8988T (cell line): Measurements from ENCODE around the gene ZNF536.
"Not testable (repeated sequence)": the region's sequence is repeated elsewhere in the genome, so short reads cannot be mapped to it uniquely, and the experiment has no call there.

Experiments
- DNase-seq: peaks from one replicate; pipeline ENCODE4 v3.0.0; 2011

The ZNF536 gene

DNA sequence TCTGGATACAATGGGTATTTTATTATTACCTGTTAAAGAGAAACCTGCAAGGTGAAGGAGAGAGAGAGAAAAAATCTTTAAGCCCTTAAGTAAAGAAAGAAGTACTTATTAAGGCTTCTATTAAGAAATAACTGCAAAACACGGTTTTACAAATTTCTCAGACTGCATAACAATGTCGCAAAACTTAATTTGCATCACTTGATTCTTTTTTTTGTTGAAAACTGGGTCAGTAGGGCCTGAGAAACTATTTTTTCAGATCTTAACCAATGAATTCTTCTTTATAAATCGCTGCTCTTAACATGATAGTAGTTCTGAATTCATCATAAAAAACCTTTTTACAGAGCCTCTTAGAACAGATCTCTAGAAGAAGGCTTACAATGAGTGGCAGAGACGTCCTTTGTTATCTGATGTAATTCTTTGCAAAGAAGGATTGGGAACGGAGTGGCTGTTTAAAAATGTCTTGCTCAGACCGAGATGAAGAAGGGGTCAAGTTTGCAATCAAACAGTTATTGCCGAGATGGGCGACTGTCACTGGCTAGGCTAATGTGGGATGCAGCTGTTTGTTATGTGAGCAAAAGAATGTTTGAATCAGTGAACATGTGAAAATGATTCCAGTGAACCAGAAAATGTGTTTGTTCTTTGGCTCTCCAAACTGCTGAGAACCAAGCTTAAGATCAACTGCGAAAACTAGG is 76.3 kb downstream of the ZNF536 start:
- DNase-seq = no peak

DNA sequence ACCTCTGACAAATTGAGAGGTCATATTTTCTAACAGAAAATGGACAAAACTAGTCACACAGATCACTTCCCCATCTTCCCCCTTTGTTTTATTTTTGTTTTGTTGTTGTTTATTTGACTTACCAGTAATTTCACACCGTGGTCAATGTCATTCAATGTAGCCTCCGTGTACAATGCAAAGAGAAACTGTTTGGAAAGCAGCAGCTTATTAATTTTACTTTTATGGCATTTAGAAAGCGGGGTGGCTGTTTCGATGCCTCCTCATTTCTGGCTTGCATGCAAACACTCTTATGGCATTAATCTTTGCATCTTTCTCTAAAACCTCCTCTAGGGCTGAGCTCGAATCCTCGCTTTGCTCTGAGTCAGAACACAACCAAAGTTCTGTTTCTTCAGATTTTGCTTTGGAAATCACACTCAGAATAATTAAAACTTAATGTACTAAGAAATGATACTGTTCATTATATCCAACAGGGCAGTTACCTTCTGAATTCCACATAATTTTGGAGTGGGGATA is 77.0 kb downstream of the ZNF536 start:
- DNase-seq = no peak

DNA sequence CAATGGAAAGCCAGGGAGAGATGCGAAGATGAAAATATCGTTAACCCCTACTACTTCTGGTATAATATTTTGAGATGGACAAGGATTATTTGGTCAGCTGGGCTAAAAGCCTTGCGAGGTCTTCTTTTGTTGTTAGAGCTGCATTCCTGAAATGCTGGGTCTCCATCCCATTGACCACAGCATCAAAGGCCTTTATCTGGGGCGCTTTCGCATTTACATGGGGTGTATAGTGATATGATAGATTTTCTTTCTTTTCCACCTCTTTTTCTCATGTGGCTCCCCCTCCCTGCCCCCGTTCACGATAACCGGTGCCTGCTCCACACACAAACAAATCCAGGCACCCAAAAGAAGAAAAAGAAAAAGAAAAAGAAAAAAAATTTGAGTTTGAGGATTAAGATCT is 77.5 kb downstream of the ZNF536 start:
- DNase-seq = no peak

DNA sequence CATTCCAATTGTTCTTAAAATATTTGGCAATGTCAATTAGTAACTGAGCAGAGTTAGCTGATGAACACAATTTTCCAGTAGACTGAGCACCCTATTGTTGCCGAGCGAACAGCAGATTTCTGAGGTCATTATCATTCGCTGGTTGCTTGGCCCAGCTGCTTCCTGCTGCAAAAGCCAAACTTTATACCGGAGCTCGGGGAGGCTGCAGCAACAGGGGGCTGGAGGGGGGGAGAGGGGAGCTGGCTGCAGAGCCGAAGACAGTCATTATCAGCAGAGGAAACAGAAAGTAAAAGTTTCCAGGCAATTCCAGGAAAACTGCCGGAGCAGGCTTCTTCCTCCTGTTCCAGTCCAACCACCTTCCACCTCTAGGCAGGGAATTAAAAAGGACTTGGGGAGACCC is 77.9 kb downstream of the ZNF536 start:
- peak; percentile 35 for DNase-seq

DNA sequence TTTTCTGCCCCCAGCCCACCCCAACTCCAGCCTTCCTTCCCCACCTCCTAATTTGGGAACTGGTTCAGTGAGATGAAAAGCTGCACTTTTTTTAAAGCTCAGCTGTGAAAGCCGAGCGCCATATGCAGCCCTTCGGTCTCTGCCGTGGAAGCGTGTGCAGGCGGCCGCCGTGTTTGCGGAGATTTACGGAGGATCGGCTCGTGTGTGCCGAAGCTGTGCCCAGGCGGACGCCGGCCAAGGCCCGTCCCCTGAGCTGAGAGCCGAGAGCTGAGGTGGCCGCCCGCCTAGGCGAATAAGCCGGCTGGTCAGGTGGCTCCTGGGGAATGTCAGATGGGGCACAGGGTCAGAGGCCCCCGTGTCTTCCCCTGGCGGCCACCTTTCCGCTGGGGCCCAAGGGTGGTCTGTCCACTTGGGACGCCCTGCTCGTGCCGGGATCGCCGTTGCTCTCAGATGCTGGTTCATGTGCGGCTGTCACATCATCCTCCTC is 78.7 kb downstream of the ZNF536 start:
- no peak for DNase-seq

DNA sequence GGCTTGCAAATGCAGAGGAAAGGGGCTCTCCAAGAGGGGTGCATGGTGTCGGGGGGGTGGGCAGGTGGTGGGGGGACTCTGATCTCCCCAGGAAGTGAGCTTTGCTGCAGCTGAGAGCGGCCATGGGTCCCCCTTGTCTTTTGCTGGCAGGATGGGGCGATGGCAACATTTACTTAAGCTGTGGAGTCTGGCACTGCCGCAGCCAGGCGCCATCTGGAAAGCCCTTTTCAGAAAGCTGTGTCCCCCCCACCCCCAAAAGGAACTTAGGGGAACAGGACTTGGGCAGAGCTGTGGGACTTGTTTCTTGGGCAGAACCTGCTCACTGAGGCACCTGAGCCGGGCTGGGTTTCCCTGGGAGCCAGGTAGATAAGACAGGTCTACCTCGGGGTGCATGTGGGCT is 80.7 kb downstream of the ZNF536 start:
- DNase-seq = no peak

DNA sequence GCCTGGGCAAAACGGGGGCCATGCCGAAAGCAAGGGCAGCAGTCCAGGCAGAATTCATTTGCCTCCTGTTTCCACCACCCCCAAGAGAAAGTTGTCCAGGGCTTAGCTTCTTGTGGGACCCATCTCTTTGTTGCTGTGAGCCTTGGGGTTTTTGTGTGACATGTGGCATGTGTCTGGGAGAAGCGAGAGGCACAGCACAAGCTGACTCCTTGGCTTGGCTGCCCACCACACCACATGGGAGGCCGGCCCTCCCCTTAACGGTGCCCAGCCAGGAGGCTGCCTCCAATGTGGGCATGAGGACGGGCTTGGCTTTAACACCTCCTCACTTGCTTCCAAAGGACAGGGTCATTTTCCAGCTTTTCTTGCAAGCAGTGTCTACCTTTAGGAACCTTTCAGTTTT is 81.6 kb downstream of the ZNF536 start:
- no peak for DNase-seq

DNA sequence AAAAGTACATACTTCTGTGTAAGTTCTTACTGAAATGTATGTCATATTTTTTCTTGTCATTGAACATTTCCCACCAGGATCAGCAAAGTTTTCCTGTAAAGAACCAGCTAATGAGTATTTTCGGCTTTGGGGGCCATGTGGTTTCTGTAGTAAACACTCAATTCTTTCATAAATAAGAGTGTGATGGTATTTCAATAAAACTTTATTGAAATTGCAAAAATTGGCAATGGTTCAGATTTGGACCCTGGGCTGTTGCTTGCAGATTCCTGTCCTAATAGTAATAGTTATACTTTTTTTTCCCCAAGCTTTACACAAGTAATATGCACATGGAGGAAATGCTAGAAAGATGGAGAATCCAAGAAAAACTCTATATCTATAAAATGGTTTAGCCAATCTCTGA is 83.7 kb downstream of the ZNF536 start:
- DNase-seq = no peak

DNA sequence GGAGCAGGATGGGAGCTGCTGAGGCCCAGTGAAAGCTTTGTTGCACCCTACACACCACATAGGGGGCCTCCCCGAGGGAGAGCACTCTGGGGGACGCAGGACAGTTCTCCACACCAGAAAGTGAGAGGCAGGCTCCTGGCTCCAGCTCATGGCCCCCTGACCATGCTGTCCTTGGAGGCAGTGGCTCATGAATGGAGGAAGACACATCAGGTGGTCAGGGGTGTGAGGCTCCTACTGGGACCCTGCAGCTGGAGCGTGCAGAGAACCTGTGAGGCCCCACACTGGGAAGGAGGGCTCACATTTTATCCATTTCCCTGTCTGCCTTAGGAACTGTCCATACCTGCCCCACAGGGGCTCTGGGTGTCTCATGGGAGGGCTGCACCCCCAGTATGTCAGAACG is 85.3 kb downstream of the ZNF536 start:
- DNase-seq = no peak

DNA sequence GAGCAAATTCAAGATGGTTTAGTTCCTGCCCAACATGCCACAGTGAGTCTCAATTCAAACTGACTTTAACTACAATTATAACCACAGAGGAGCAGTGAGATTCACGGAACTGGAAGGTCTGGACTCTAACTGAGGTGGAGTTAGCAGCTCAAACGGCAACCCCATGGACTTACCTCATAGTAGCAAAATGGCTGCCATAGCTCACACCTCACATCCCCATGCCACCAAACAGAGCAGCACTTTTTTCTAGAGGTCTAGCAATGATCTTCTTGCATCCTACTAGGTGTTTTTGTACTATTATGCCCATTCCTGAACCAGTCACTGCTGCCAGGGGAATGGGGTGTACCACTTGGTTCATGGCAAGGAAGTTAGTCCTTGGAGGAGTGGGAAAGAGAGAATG is 87.7 kb downstream of the ZNF536 start:
- no peak for DNase-seq

DNA sequence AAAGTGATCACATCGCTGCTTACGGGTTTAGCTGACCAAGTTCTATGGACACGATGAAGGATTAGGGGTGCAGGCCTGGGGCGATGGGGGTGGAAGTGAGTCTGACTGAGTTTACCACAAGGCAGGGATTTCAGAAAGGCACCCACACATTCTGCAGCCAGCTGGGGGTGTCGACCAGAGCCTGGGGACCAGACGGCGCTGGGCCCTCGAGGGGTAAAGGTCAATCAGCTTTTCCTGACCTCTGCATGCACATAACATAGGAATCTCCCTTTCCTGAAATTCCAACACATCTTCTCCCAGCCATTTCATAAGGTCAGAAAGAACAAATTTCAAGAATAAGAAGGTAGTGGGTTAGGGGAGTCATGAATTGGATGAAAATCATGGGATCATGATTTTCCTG is 92.0 kb downstream of the ZNF536 start:
- DNase-seq = no peak

DNA sequence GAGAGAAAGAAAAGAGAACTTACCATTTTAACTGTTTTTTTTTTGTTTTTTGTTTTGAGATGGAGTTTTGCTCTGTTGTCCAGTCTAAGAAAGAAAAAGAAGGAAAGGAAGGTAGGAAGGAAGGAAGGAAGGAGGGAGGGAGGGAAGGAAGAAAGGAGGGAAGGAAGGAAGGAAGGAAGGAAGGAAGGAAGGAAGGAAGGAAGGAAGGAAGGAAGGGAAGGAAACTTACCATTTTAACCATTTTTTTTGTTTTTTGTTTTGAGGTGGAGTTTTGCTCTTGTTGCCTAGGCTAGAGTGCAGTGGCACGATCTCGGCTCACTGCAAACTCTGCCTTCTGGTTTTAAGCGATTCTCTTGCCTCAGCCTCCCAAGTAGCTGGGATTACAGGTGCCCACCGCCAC is 94.4 kb downstream of the ZNF536 start:
- not testable (repeated sequence) for DNase-seq

DNA sequence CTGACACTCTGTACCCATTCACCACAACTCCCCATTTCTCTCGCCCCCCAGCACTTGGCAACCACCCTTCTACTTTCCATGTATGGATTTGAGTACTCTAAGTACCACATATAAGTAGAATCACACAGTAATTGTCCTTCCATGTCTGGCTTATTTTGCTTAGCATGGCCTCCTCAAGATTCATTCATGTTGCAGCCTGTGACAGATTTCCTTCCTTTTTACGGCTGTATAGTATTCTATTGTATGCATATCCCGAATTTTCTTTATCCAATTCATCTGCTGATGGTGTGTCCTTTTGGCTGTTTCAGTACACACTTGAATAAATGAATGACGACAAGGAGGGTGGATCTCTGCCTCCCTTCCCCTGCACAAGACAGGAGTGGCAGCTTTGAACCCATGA is 95.1 kb downstream of the ZNF536 start:
- DNase-seq = no peak

DNA sequence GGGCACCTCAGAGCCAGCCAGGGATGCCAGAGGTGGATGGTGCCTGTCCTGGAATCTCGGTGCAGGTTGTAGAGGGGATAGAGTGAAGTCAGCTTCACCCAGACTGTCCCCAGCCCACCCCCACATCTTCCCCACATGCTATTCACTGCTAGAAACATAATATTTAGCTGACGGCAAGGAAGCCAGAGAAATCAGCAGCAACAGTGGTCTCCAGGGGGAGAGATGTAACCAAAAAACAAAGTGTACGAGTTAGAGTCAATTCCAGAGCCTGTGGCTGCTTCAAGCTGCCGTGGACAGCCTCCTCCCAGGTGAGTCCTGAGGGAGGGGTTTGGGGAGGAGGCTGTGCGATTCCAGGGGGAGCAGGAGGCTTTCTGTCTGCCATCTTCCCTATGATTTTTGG is 97.6 kb downstream of the ZNF536 start:
- DNase-seq = no peak

DNA sequence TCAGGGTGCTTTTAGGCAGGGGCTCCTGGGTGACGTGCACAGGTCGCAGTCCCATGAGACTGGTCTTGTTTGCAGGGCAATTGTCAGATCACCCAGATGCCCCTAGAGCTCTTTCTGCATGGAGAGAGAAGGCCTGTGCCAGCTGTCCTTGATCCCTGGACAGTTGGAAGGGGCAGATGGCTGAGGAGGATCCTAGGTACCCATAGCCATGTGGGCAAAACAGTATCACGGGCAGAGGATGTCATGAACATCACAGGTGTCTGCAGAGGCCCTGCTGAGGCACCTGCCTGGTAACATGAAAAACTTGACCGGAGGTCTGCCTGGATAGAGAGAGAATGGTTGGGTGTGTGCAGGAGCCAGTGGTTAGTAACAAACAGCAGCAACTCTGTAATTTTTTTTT is 99.3 kb downstream of the ZNF536 start:
- no peak for DNase-seq

DNA sequence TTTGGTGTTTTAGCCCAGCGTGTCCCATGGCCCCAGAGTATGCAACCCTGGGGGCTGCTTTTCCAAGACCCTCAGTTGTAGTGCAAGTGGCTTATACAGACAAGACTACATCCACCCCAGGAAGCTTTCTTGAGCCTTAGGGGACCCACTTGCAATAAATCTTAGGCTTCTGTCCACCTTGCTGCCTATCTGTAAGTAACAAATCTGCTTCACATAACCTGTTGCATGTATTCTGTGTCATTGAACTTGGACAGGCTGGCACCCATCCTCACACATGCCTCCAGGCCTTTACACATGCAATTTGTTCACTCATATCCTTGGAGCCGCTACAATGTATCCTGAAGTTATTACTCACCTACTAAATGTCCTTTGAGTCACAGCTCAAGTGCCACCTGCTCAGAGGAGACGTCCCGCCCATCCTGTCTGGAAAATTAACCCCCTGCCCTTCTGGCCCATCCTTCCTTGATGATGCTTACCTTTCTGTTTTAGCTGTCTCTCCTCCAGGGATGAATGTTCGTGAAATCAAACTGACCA is 101.2 kb downstream of the ZNF536 start:
- DNase-seq = no peak

DNA sequence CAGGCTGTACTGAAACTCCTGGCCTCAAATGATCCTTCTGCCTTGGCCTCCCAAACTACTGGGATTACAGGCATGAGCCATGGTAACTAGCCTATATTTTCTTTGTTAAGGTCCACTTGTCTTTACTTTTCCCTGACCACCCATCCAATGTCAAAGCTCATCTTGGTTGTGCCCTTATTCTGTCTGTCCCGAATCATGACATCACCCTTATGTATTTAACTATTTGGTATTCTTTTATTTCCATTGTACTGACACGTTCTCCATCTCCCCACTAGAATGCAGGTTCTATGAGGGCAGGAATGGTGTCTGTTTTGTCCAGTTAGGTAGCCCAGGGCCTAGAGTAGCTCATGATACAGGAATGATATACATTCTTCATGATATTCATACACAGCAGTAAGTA is 104.8 kb downstream of the ZNF536 start:
- DNase-seq = no peak

DNA sequence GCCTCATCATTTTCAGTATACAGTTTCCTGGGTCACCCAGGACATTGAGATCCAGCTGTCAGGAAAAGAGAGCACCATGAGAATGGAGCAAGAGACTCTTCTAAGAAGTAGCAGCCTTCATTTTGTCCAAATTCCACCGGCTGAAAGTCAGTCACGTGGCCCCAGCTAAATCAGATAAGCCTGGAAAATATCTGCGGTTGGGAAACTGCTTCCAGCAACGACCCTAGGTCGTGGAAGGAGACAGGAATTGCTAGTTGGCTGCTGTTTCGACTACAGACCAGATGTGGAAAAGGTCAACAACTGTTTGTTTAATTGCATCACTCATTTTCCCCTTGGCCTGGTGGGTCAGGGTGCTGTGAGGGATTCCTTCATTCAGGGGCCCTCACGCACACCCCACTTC is 107.0 kb downstream of the ZNF536 start:
- DNase-seq = no peak

DNA sequence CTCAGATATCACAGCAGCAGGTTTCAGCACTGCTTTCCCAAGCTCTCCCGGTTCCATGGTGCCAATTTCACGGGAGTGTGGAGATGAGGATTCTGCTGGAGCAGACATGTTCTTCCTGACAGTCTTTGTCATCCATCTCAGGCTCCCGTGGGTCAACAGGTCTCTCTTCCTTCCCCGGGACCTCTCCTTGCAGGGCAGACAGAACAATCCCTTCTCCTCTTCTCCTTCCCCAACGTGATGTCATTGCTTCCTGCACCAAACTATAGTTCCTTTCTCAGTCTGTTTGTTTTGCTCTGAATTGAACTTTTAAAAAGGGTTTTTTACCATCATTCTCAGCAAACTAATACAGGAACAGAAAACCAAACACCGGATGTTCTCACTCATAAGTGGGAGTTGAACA is 107.9 kb downstream of the ZNF536 start:
- no peak for DNase-seq

DNA sequence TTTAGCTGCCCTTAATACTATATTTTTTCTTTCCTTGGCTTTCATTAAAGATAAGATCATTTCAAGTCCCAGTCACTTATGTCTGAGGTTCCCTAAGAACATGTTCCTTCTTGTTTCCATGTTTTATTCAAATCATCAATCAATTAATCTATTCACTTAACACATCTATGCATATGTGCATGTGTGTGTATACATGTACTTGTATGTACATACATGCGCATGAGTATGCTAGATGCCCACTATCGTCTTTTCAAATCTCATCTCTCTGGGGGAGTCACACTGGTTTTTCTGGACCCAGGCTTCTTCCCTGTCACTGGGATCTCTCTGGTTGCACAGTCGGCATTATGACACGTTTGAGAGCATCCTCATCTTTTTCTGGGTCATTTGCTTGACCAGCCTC is 108.9 kb downstream of the ZNF536 start:
- DNase-seq = no peak

DNA sequence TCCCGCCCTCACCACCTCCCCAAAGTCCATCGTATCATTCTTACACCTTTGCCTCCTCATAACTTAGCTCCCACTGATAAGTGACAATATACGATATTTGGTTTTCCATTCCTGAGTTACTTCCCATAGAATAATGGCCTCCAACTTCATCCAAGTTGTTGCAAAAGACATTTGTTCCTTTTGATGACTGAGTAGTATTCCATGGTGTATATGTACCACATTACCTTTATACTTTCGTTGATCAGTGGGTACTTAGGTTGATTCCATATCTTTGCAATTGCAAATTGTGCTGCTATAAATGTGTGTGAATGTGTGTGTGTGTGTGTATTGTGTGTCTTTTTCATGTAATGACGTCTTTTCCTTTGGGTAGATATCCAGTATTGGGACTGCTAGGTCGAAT is 109.6 kb downstream of the ZNF536 start:
- no peak for DNase-seq

DNA sequence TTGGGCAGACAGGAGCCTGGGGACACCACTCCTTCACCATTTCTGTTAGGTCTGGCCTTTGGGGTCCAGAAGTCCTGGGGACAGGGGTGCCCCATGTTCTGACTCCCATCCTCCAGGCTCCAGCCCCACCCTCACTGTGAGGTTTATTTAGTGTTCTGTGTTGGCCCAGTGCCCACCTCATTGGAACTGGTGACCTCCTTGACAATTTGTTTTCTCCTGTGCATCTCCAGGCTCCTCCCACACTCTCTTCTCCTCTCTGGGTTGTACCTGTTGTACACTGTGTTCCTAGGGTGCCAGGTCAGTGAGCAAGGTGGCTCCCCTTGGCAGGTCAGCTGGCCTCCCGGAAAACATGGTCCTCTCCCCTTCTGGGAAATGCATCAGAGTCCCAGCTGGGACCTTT is 110.8 kb downstream of the ZNF536 start:
- DNase-seq = no peak

DNA sequence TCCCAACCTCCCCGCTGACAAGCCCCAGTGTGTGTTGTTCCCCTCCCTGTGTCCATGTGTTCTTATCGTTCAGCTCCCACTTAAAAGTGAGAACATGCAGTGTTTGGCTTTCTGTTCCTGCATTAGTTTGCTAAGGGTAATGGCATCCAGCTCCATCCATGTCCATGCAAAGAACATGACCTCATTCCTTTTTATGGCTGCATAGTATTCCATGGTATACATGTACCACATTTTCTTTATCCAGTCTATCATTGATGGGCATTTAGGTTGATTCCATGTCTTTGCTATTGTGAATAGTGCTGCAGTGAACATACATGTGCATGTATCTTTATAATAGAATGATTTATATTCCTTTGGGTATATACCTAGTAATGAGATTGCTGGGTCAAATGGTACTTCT is 114.1 kb downstream of the ZNF536 start:
- DNase-seq = not testable (repeated sequence)

DNA sequence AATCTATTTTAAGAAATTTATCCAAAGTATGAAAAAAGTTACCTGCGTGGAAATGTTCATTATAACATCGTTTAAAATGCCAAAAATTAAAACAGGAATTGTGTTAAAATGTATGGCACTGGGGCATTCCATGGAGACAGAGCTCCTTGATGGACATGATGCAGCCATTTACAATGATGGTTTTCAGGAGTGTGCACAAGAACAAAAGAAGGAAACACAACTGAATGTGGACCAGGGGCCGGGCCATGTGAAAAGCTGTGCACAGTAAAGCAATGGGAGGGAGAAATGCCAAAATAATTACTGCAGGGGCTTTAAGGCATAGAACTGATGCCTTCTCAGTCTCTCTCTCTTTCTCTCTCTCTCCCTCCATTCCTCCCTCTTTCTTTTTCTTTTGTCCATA is 115.0 kb downstream of the ZNF536 start:
- no peak for DNase-seq

DNA sequence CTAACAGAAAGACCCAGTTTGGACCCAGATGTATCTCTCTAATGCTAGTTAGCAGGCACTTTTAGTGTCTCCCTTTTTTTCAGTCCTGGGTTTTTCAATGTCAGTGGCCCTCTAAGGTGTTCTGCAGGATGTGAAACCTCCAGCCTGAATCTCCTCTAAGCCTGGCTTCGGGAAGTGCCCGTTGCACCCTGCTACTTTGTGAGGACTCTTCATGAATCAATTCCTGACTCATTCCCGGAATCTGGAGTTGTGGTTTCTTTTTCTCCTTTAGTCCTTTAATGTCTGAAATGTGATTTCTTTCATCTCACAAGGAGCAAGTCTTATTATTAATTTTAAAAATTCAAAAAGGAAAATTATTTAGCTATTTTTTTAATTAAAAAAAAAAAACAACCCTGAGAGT is 116.0 kb downstream of the ZNF536 start:
- DNase-seq = no peak
